Epidermal melanocyte (primary cell): ENCODE results near the gene AHSA1.

ENCODE experiments used
- DNase-seq: peaks from one replicate; pipeline ENCODE4 v3.0.0; 2011; ENCODE audit warnings: low spot score; ENCODE audit not compliant: insufficient read length

The AHSA1 gene

GRCh38 chr14:77508876-77509275 lies 51.0 kb downstream of the AHSA1 start:
- DNase-seq: no peak

GRCh38 chr14:77509366-77509765 lies 51.5 kb downstream of the AHSA1 start:
- no peak for DNase-seq

GRCh38 chr14:77511486-77512162 lies 53.7 kb downstream of the AHSA1 start:
- no peak for DNase-seq

GRCh38 chr14:77516126-77516525 lies 58.2 kb downstream of the AHSA1 start:
- no peak for DNase-seq
